K562 (cell line): ENCODE measurements around the gene EEF1A1. TPM values are rescaled to one million over a fixed set of nuclear protein-coding genes. Genes with fewer than 3 reads are reported as not detected.

Source experiments
- CHCHD3 ChIP-seq: fragments of 250-450 bp; sonication (Bioruptor Pico); IDR thresholded peaks from 2 replicates; pipeline ENCODE4 v2.1.2; 2022; ENCODE audit warnings: mild to moderate bottlenecking
- CHD7 ChIP-seq: fragments of 200-600 bp; sonication (generic); IDR thresholded peaks from one replicate; pipeline ENCODE4 v1.6.1; 2012; ENCODE audit warnings: mild to moderate bottlenecking, low read depth, low read length, inconsistent platforms
- E2F3 ChIP-seq: fragments of 250-450 bp; sonication (Bioruptor Pico); IDR thresholded peaks from 2 replicates; pipeline ENCODE4 v1.4.0; 2020; ENCODE audit warnings: mild to moderate bottlenecking
- EP300 ChIP-seq: IDR thresholded peaks from 2 replicates; pipeline ENCODE4 v1.6.1; 2012; ENCODE audit warnings: low read length, improper control_type of control experiment
- FOXJ3 ChIP-seq: sonication (generic); formaldehyde crosslinking; IDR thresholded peaks from 2 replicates; pipeline ENCODE4 v1.4.0; 2020; ENCODE audit warnings: mild to moderate bottlenecking, missing genetic modification reagents
- GTF2F1 ChIP-seq: IDR thresholded peaks from 2 replicates; pipeline ENCODE4 v1.6.1; 2011; ENCODE audit warnings: low read depth, low read length, improper control_type of control experiment
- MIER1 ChIP-seq: fragments of 450-650 bp; IDR thresholded peaks from 2 replicates; pipeline ENCODE4 v1.6.1; 2016; ENCODE audit warnings: antibody characterized with exemption, mild to moderate bottlenecking, low read depth
- MYC ChIP-seq, 2 experiments: fragments of 250-450 bp in 1 of 2; sonication (Bioruptor Pico) in 1 of 2; IDR thresholded peaks; 2 replicates each; pipeline versions ENCODE4 v1.5.1 to v1.6.1; 2012 to 2021; ENCODE audit warnings: low read depth in 2 of 2, borderline replicate concordance in 1 of 2, improper control_type of control experiment in 1 of 2, low read length in 1 of 2, mild to moderate bottlenecking in 1 of 2, moderate library complexity in 1 of 2
- SP1 ChIP-seq: sonication (generic); formaldehyde crosslinking; IDR thresholded peaks from 2 replicates; pipeline ENCODE4 v1.8.1; 2022; ENCODE audit warnings: mild to moderate bottlenecking, missing genetic modification reagents
- TFE3 ChIP-seq: fragments of 450-650 bp; formaldehyde crosslinking; IDR thresholded peaks from 2 replicates; pipeline ENCODE4 v1.4.0; 2020; ENCODE audit warnings: mild to moderate bottlenecking, mixed read lengths
- ZBTB49 ChIP-seq: sonication (generic); formaldehyde crosslinking; IDR thresholded peaks from 2 replicates; pipeline ENCODE4 v1.8.0; 2022; ENCODE audit warnings: missing genetic modification reagents, mild to moderate bottlenecking, borderline replicate concordance
- ZNF445 ChIP-seq: fragments of 250-450 bp; sonication (Bioruptor Pico); IDR thresholded peaks from 2 replicates; pipeline ENCODE4 v1.4.0; 2020; ENCODE audit warnings: low read depth, mild to moderate bottlenecking, moderate library complexity
- polyA plus RNA-seq, 8 experiments: library from polyadenylated mRNA; depleted of rRNA in 4 of 8; stranded (reverse) in 5 of 8; unstranded in 3 of 8; fragments of >200 nt; fragmentation: Nextera tagmentation in 2 of 8; fragmentation: Illumina TruSeq in 1 of 8; extraction: Ambion mirVana in 2 of 8; extraction: Trizol in 1 of 8; gene quantifications; 2 replicates each; pipeline versions ENCODE4 v1.2.1 to v1.2.3, GENCODE V29; 2011 to 2014; ENCODE audit warnings: inconsistent platforms in 1 of 8, missing spikeins in 1 of 8
- total RNA-seq, 7 experiments: library from RNA; depleted of rRNA in 6 of 7; stranded (reverse); fragments of >200 nt in 6 of 7; fragmentation: Illumina TruSeq in 2 of 7; extraction: Trizol in 2 of 7; gene quantifications; 2 replicates each; pipeline versions ENCODE4 v1.2.1 to v1.2.3, GENCODE V29; 2011 to 2021; ENCODE audit warnings: low replicate concordance in 1 of 7

The EEF1A1 gene
- total and polyA plus RNA-seq, 9 of the 15 experiments (the other 6 are each of a cell fraction or from before 2014, with no cell fraction given), result 6,453 to 17,323 (median 11,082) TPM

GRCh38 chr6:73520688-73521350, at the start of gene EEF1A1 (continued):
- TF ChIP-seq CHD7 (no peak), ZBTB49 (CRISPR knock-in tag) (no peak), TFE3 (CRISPR knock-in tag) (no peak), GTF2F1 (peak; percentile 98), SP1 (CRISPR knock-in tag) (peak; percentile 98), FOXJ3 (CRISPR knock-in tag) (no peak), E2F3 (CRISPR knock-in tag) (peak; percentile 78; the same call in 1 of the 2 replicates), MYC (IDR thresholded peaks at IDR 0.05; ENCODE audit: low read depth, low read length) (peak; percentile 93), MYC (CRISPR knock-in tag; IDR thresholded peaks at IDR 0.05; ENCODE audit: borderline replicate concordance, low read depth) (peak; percentile 98), ZNF445 (CRISPR knock-in tag) (no peak; the same call in 1 of the 2 replicates), CHCHD3 (CRISPR knock-in tag) (peak; percentile 87; the same call in 1 of the 2 replicates), EP300 (peak; percentile 9), MIER1 (no peak)
